HCT116 (cell line): Measurements from ENCODE around the gene CPLX3.

Experiments
- ELF1 ChIP-seq: IDR thresholded peaks from 2 replicates; pipeline ENCODE4 v1.6.1; 2012; ENCODE audit warnings: low read depth, borderline replicate concordance
- EZH2phosphoT487 ChIP-seq: fragments of 200-600 bp; IDR thresholded peaks from 2 replicates; pipeline ENCODE4 v1.6.1; 2018; ENCODE audit warnings: antibody characterized with exemption, borderline replicate concordance
- POLR2A ChIP-seq: IDR thresholded peaks from 2 replicates; pipeline ENCODE4 v1.7.0; 2011; ENCODE audit warnings: borderline replicate concordance; ENCODE audit not compliant: insufficient read depth, insufficient read length; ENCODE audit errors: extremely low read depth
- POLR2AphosphoS5 ChIP-seq: IDR thresholded peaks from 2 replicates; pipeline ENCODE4 v1.6.1; 2011; ENCODE audit warnings: mild to moderate bottlenecking, low read depth, low read length, moderate library complexity
- SP1 ChIP-seq: IDR thresholded peaks from 2 replicates; pipeline ENCODE4 v1.6.1; 2012; ENCODE audit warnings: low read depth
- SRF ChIP-seq: IDR thresholded peaks from 2 replicates; pipeline ENCODE4 v1.6.1; 2012; ENCODE audit warnings: low read depth
- TCF7L2 ChIP-seq: IDR thresholded peaks from 2 replicates; pipeline ENCODE4 v1.7.0; 2011; ENCODE audit warnings: borderline replicate concordance, inconsistent platforms; ENCODE audit not compliant: insufficient read depth, insufficient read length; ENCODE audit errors: extremely low read depth
- TF ChIP-seq, protein P1 (sequence below), 3 experiments: fragments of 200-600 bp in 1 of 3; sonication (generic) in 1 of 3; IDR thresholded peaks in 2 of 3; conservative IDR thresholded peaks in 1 of 3; 2 replicates each; pipeline ENCODE4 v1.5.1; 2012 to 2017; ENCODE audit warnings: low read depth in 2 of 3, low read length in 2 of 3, antibody characterized with exemption in 1 of 3, borderline replicate concordance in 1 of 3, control low read depth in 1 of 3, mild to moderate bottlenecking in 1 of 3, mixed read lengths in 1 of 3, mixed run types in 1 of 3, moderate library complexity in 1 of 3; ENCODE audit not compliant: insufficient read depth in 1 of 3

DNA sequence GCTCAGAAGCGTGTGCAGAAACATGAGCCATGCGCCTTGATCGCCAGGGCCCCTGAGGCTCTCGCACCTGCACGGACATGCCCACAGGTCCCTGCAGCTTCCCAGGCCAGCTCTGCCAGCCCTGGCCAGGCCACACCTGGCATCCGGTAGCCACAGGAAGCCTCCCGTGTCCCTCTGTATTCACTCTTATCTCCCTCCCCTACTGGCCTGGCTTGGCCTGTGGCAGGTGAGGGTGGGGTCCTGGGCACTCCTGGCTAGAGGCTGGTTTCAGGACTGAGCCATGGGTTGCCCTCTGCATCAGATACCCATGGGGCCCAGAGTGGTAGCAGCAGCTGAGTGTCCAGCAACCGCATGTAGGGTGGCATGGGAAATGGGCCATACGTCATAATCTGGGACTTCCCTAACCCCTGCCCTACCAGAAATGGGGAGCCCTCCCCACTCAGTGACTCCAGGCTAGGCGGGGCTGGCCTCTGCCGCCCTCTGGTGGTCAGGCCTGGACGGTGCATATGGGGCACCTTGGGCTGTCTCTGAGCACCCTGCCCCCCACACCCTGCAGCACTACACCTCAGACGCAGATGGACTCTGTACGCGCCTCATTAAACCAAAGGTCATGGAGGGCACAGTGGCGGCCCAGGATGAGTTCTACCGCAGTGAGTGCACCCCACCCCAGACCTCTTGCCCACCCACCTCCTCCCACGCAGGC lies 26.4 kb upstream of the CPLX3 start:
- TF ChIP-seq POLR2A (no peak), TCF7L2 (no peak), EZH2phosphoT487 (no peak), ELF1 (no peak), SRF (no peak), POLR2AphosphoS5 (peak; percentile 39; the same call in 1 of the 2 replicates), SP1 (no peak)
- TF ChIP-seq, protein P1, sequence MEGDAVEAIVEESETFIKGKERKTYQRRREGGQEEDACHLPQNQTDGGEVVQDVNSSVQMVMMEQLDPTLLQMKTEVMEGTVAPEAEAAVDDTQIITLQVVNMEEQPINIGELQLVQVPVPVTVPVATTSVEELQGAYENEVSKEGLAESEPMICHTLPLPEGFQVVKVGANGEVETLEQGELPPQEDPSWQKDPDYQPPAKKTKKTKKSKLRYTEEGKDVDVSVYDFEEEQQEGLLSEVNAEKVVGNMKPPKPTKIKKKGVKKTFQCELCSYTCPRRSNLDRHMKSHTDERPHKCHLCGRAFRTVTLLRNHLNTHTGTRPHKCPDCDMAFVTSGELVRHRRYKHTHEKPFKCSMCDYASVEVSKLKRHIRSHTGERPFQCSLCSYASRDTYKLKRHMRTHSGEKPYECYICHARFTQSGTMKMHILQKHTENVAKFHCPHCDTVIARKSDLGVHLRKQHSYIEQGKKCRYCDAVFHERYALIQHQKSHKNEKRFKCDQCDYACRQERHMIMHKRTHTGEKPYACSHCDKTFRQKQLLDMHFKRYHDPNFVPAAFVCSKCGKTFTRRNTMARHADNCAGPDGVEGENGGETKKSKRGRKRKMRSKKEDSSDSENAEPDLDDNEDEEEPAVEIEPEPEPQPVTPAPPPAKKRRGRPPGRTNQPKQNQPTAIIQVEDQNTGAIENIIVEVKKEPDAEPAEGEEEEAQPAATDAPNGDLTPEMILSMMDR (IDR thresholded peaks at IDR 0.05 in 2 of 3, conservative IDR thresholded peaks at IDR 0.05 in 1 of 3; ENCODE audit: borderline replicate concordance in 1 of 3, insufficient read depth in 1 of 3, low read depth in 2 of 3, low read length in 2 of 3) = peak; percentile 77 to 99 (median 94)
